NCI-H2029 treated with DMSO at 0.1 percent for 48 hours (cell line): ENCODE measurements around the gene SEMA4A.

Source experiments
- DNase-seq: peaks from one replicate; lab custom pipeline; 2025; lab: John Stamatoyannopoulos, UW

The SEMA4A gene

DNA sequence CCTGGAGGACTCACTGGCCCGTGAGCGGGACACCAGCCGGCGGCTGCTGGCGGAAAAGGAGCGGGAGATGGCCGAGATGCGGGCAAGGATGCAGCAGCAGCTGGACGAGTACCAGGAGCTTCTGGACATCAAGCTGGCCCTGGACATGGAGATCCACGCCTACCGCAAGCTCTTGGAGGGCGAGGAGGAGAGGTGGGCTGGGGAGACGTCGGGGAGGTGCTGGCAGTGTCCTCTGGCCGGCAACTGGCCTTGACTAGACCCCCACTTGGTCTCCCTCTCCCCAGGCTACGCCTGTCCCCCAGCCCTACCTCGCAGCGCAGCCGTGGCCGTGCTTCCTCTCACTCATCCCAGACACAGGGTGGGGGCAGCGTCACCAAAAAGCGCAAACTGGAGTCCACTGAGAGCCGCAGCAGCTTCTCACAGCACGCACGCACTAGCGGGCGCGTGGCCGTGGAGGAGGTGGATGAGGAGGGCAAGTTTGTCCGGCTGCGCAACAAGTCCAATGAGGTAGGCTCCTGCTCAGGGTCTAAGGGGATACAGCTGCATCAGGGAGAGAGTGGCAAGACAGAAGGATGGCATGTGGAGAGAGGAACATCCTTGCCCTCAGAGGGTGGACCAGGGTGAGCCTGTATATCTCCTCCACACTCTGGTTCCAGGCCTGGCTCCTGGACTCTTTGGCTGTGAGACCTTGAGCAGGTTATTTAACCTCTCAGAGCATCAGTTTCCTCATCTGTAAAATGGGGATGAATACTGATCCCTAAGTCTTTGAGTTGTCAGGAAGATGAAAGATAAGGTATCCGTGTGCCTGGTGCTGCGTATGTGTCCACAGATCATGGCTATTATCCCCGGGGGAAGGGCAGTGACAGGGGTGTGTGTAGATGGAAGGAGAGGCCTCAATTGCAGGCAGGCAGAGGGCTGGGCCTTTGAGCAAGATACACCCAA is 17.2 kb upstream of the SEMA4A start:
- no peak for DNase-seq

DNA sequence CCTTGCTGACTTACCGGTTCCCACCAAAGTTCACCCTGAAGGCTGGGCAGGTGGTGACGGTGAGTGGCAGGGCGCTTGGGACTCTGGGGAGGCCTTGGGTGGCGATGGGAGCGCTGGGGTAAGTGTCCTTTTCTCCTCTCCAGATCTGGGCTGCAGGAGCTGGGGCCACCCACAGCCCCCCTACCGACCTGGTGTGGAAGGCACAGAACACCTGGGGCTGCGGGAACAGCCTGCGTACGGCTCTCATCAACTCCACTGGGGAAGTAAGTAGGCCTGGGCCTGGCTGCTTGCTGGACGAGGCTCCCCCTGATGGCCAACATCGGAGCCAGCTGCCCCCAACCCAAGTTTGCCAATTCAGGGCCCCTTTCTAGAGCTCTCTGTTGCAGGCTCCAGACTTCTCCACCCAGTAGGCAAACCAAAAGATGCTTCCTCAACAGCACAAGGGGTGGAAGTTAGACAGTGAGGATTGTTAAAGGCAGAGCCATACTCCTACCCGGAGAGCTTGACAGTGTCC is 16.4 kb upstream of the SEMA4A start:
- no peak for DNase-seq

DNA sequence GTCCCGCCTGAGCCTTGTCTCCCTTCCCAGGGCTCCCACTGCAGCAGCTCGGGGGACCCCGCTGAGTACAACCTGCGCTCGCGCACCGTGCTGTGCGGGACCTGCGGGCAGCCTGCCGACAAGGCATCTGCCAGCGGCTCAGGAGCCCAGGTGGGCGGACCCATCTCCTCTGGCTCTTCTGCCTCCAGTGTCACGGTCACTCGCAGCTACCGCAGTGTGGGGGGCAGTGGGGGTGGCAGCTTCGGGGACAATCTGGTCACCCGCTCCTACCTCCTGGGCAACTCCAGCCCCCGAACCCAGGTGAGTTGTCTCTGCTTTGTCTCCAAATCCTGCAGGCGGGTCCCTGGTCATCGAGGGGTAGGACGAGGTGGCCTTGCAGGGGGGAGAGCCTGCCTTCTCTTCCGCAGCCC is 14.9 kb upstream of the SEMA4A start:
- DNase-seq, result no peak

DNA sequence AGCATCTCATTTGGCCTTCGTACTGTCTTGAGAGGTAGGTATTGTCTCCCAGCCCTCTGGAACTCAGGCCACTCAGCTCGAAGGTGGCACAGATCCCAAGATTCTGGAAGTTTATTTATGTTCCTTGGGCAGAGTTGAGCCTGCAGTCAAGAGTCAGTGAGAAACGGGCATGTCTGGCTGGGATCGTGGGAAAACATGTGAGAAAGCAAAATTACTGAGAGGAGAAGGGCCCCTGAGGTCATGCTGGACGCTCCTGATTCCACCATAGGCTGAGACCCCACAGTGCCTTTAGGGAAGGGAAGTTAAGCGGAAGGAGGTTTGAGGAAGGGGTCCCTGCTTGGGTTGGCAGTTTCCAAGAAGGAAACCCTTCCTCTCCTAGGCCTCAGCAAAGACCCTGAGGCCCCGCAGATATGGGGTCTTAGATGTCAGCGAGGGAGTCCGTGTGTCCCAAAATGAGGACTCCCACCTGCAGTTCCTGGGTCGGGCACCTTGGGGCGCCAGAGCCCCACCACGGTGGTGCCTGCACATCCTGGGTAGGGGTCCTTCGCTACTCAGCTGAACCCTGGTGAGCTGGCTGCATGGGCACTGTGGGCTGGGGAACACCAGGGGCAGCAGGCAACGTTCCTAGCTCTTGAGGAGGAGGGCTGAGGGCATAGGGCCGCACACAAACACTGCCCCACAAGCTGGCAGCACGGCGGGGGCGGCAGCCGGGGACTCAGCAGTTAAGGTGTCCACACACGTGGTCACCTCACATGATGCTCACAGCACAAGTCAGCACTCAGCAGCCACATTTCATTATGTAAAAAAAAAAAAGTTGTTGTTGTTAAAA is 12.3 kb upstream of the SEMA4A start:
- no peak for DNase-seq

DNA sequence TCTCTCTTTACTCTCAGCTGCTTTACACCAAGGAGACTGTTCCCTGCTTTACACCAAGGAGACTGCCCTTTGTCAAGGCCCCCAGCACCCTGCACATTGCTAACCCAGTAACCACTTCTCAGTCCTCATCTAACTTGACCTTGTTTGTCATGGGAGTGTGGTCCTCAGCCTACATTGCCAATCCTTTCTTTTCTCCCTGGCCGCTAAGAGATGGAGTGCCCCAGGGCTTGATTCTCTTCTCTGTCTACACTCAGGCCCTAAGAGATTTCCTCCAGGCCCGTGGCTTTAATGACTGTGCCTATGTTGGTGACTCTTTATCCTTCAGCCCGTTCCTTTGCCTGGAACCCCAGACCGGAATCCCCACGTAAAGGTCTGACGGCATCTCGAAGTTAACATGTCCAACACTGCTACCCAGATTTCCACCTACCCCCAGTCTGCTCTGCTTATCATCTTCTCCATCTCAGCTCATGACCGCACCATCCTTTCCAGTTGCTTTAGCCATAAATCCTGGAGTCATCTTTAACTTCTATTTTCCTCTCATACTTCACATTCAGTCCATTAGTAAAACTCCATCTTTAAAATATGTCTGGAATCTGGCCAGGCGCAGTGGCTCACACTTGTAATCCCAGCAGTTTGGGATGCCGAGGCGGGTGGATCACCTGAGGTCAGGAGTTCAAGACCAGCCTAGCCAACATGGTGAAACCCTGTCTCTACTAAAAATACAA is 9.5 kb upstream of the SEMA4A start:
- no peak for DNase-seq

DNA sequence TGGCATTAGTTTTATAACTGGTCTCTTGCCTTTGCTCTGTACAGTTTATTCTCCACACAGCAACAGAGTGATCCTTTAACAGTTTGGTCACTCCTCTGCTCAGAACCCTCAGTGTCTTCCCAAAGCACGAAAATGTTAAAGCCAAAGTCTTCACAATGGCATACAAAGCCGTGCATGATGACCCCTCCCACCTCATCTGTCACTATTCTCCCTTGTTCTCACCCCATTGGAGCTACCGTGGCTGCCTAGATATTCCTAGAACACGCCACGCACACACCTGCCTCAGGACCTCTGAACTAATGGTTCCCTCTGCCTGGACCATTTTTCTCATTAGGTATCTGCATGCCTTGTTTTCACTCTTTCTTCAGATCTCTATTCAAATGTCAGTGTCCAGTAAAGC is 8.6 kb upstream of the SEMA4A start:
- no peak for DNase-seq

DNA sequence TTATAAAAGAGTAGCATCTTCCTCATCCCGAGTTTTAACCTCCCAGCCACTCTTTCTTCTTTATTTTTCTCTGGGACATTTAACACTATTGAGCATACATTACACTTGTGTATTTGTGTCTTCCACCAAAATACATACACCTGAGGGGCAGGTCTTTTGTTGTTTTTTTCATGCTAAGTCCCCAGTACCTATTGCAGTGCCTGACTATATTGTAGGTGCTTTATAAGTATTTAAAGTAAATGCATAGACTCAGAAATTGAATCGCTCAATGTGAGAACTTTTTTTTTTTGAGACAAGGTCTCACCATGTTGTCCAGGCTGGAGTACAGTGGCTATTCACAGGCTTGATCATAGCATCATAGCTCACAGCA is 7.8 kb upstream of the SEMA4A start:
- no peak for DNase-seq

DNA sequence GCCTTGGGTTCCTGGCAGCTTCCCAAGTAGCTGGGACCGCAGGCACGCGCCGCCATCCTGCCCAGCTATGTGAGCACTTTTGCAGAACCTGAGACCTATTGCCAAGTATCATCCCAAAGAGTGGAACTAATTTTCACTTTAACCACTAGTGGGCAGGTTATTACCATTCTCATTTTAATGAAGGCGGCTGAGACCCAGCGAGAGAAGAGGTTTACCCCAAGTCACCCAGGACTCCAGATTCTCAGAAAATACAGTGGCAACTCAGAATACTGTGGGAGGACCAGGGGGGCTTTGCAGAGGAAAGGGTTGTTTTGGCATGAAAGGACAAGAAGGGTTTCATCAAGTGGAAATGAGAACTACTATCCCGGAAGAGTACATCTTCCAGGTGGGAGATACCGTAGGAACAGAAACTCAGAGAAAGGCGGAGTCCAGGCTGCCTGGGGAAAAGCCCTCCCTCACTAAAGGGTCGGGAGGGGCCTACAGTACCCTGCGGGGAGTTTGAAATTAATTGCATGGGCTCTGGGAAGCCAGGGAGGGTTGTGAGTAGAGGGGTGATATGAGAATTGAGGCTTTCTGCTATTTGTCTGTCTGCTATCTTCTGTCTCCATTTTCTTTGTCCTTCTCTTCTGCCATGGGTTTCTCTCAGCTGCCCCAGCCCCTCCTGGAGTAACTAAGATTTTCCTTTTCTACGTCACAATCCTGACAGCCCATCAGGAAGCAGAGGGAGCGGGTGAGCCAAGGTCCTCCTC is 7.2 kb upstream of the SEMA4A start:
- peak; percentile 74 for DNase-seq

DNA sequence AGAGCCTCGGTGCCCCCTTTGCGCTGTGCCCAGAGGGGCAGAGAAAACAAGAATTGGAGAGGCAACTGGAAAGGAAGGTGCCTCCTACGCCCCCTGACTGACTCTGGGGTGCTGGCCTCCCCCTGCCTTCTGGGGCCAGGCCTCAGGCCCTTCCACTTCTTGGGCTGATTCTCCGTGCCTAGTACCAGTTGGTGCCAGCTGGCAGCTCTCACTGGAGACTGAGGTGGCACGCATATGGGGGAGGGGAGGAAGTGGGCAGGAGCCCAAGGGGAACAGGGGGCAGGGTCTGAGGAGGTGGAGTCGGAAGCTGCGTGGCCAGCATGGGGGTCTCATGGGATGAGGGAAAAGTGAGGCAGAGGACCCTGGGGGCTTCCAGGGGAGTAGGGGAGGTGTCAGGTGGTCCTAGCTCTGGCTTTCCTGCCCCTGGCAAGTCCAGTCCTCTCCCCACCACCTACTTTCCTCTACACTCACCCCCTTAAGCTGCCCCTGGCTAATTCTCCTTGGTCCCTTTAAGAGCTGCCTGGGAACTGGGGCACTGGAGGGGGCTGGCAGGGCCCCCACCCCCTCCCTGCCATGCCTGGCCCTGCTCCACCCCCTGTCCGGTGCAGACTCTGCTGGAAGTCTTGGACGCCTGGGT is 6.5 kb upstream of the SEMA4A start:
- DNase-seq, result no peak

DNA sequence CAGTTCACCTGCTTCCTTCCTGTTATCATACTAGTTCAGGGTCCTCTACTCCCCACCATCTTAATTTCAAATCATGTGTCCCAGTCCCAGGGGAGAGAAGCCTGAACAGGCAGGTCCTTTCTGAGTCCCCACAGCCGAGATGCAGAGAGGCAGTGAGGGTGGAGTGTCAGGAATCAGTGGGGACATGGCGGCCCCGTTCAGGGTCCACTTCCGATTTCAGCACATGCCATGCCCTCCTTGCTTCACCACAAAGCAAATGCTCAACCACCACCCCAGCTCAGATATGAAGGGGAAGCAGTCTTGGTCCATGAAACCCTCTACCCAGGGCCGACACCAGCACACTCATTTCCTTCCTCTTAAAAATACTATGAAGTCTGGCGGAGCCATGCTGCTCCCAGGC is 5.2 kb upstream of the SEMA4A start:
- no peak for DNase-seq

DNA sequence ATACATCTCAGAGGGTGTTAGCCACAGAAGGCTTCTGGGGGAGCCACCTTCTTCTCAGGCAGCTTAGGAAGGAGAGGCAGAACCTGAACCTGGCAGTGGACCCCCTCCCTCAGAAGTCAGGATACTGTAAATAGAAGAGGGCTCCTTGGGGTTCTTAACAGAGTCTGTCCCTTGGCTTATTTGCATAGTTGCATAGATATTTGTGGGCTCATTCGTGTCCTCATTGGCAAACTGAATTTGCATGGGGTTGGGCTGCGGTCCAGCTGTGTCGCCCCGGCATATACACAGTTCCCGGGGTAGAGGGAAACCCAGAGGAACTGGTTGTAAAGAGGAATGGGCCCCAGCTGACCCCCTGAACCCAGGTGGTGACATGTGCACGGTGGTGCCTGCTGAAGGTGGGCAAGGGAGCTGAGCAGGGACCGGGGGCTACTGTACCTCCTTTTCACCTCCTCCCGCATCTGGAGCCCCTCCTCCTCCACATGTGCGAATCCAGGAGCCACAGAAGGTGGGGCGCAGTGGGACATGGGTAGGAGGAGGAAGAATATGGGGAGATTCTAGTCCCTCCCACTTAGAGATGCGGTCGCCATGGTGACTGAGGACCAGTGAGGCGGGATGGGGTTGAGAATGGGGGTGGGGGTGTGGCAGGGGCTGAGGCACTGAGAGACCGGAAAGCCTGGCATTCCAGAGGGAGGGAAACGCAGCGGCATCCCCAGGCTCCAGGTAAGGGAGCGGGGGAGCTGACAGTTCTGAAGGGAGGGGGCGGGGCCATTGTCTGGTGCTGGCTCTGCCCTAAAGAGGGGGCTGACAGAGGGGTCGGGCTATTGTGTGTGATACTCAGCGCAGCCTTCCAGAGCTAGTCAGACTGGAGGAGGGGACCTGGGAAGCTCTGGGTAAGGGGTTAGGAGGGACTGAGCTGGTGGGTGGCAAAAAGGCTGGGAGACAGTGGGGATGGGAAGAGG is 3.7 kb upstream of the SEMA4A start:
- no peak for DNase-seq

DNA sequence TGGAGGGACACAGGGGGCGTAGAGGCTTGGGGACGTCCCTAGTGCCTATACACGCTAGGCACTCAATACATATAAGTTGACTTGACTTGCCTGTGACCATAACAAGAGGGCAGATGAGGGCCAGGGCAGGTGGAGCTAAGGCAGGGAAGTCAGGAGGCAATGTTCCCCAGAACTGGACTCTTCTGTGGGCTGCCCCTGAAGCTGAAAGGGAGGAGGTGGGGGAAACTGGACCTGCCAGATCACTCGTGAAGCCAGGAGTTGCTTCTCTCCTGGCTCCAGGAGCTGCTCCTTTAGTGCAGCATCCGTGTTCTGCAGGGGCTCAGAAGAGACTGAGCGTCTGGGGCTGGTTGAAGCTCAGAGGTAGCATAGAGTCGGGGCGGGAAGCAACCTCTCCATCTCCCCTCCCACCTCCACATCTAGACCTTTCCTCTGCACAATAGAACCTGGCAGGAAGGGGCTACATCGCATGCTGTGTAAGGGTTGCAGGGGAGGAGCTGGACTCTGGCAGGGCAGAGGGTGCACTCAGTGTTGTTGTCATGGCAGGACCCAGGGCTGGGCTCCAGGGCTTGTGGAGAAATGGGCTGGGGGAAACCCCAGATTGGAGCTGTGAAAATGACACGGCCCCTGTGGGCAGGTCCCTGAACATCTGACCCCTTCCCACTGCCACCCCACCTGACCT is 2.9 kb upstream of the SEMA4A start:
- no peak for DNase-seq

DNA sequence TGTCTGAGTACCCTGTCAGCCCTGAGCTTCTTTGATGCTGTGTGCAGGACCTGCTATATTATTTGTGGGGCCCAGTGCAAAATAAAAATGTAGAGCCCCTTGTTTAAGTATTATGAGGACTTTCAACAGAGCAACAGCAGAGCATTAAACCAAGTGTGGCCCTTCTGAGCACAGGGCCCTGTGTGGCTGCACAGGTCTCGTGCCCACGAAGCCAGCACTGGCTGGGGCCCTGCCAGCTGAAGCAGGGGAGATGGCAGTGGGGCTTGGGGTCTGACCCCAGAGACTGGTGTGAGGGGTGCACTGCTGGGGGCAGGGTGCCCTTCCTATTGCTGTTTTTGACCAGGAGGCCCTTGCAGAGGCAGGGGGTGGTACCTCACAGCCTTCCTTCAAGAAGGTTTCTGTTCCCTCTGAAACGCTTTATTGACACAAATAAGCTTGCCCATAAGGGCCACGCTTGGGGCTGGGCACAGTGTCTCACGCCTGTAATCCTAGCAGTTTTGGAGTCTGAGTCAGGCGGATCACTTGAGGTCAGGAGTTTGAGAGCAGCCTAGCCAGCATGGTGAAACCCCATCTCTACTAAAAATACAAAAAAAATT is 2.2 kb upstream of the SEMA4A start:
- no peak for DNase-seq

DNA sequence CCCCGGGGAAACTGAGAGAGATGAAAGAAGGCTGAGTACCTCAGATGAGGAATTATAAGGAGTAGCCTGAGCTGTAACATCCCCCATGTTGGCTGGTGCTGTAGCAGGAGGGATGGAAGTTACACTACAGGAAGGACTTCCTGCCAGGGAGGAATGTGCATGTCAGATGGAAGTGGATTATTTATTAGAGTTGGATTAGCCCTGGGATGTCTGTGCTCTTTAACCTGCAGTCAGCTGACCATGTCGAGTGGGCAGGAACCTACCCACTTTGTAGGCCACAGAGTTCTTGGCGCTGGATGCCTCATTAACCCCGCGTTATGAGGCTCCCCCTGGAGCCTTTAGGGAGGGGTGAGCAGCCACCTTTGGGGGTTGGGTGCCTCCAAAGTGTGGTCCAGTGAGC is 757 bp upstream of the SEMA4A start:
- DNase-seq, result no peak

DNA sequence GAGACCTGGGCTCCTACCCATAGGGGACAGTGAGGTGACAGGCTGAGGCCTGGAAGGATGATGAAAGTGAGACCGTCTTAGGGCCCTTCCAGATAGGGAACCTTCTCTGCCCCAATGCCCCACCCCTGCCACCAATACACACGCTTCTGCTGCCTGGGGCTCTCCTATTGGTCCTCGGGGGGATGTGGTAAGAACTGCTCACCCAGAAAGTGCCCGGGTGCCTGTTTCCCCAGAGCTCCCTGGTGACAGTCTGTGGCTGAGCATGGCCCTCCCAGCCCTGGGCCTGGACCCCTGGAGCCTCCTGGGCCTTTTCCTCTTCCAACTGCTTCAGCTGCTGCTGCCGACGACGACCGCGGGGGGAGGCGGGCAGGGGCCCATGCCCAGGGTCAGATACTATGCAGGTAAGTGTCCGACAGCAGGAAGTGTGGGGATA is 948 bp downstream of the SEMA4A start:
- no peak for DNase-seq

DNA sequence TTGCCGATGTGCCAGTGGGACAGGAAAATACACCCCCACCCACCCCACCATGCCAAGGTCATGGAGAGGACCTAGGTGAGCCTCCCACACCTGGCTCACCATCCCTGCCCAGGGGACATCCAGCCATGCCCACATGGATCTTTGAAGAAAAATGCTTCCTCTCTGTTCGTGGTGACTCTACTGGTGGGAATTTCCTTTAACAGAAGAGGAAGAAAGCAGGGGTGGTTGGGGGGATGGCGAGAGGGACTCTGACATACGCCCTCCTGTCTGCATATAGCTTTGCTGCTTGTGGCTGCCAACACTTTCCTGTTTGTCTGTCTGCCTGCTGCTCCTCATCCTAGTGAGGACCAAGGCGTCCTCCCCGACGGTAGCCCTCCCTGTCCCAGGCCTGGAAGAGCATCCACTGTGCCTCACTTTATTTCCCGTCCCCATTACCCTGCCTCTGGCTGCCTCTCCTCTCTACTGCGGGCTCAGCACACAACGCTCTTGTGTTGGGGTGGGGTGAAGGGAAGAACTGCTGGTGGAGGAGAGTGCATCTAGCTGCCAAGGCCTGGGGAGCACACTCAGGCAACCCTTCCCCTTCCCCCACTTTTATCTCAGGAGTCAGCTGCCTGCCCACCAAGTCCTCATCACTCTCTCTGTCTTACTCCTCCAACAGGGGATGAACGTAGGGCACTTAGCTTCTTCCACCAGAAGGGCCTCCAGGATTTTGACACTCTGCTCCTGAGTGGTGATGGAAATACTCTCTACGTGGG is 2.5 kb downstream of the SEMA4A start:
- no peak for DNase-seq

DNA sequence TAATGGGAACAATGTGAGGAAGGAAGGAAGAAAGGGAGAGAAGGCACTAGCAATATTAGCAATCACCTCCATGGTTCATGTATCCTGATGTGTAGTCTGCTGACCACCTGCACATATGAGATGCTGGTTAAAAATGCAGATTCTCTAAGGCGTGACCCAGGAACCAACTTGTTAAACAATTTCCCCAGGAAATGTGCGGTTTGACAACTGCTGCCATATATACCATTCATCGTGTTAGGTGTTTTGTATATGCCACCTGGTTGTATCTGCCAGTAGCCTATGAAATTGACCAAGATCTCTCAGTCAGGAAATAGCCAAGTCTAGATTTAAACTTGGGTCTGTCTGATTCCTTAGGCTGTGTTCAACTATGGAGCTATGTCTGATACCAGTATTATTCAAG is 4.1 kb downstream of the SEMA4A start:
- DNase-seq, result no peak

DNA sequence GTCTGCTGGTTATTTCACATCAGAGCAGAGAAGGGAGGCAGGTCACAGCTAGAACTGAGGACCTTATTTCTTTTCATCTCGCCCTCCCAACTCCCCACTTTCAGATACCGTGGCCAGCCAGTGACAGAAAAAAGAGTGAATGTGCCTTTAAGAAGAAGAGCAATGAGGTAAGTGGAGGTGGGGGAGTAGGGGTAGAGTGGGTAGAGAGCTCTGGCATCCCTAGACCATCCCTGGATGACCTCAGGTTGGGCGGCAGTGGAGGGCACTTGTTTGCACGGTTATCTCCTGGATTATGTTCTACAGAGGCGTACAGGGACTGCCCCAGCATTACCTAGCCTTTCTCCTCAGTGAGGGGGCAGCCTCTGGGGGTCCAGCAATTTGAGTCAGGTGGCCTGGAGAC is 4.6 kb downstream of the SEMA4A start:
- DNase-seq, result no peak
